GM18951 (cell line): ENCODE data around the gene DVL2.
A peak's percentile ranks its signal among the peaks of the same experiment; 100 is the strongest.

ENCODE experiments used
- POLR2A ChIP-seq: IDR thresholded peaks from 4 replicates; pipeline ENCODE4 v1.6.1; 2011; ENCODE audit warnings: mild to moderate bottlenecking; ENCODE audit not compliant: insufficient read length, insufficient read depth; ENCODE audit errors: extremely low read depth
- in situ Hi-C: fragments of 300-500 bp; cut with MboI; formaldehyde crosslinking; loops from one replicate; pipeline ENCODE4 v1.12.0; 2022; ENCODE audit warnings: low sequenced_read_pairs, mixed read lengths, inconsistent platforms; ENCODE audit not compliant: unreplicated experiment

Gene DVL2

DNA sequence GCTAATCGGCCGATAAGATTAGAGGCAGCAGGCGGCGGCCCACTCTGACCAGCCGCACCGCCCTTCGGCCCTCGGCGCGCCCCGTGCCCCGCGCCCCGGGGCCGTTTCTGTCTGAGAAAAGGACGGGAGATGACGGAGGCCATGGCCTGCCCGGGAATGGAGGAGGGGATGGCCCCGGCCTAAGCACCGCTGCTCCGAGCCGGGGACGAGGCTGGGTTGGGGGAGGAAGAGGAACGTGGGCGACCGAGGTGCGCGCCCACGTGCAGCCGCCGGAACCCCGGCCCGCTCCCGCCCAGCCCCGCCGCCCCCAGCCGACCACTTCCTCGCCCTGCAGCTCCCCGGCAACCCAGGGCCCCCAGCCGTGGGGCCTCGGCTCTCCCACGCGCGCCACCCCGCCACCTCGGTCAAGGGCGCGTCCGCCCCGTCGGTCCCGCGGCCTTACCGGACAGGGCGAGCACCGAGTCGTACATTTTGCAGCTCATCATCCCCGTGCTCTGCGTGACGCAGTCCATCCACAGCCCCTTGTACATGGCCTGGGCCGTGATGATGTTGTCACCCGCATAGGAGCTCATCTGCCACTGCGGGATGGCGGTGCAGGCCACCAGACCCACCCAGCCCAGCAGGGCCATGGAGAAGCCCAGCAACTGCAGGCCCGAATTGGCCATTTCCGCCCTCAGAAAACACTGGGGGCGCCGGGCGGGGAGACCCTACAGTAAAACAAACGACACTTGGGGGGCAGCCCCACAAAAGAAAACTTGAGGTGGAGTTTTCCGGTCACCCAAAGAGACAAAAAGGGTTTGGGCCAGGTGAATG lies 27.3 kb upstream of the DVL2 start:
- in situ Hi-C loops: no loop called here
- no peak for TF ChIP-seq POLR2A

DNA sequence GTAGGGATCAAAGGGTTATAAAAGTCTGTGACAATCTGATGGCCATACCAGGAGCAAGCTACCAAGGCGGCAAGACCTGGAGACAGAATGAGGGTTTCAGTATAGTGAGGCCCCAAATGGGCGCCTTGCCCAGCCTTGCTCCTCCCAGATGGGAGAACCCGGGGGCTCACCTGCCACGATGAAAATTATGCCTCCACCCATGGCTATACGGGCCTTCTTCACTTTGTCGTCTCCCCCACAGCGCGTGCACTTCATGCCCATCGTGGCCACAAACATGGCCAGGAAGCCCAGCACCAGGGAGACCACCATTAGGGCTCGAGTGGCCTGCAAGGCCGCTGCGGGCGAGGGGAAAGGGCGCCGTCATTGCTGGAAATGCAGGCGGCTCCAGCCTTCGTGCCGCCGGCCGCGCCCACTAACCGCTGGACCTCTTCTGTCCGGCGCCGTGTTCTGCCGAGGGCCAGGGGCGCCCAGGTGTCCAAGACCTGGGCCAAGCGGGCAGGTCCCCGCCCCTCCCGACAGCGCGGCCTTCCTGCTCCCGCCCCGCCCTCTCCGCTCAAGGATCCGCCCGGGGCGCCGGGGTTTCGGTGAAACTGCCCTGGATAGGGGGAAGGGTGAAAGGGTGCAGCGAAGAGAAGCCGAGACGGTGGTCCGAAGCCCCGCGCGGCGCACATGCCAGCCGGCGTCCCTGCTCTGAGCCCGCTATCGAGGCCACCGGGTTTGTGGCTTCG lies 26.5 kb upstream of the DVL2 start:
- in situ Hi-C loops: no loop called here
- peak; percentile 26 for TF ChIP-seq POLR2A

DNA sequence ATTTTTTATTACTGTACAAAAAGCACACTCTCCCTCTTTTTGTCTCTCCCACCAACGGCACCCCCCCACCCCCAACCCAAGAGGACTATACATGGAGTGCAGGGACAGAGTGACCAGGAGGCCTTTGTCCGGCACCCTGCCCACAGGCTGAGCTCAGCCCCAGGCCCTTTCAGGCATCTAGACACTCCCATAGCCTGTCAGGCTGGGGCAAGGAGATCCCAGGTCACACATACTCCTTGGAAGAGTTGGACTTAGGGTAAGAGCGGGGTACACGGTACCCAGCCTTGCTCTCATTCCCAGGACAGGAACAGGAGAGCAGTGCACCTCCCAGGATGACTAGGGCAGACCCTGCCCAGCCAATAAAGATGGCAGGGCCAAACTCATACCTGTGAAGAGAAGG lies 25.8 kb upstream of the DVL2 start:
- in situ Hi-C loops: no loop called here
- TF ChIP-seq POLR2A: no peak

- TF ChIP-seq POLR2A: no peak
- in situ Hi-C loops: no loop called here
These were observed 25.2 kb upstream of the DVL2 start for GRCh38 chr17:7259555-7259889.

DNA sequence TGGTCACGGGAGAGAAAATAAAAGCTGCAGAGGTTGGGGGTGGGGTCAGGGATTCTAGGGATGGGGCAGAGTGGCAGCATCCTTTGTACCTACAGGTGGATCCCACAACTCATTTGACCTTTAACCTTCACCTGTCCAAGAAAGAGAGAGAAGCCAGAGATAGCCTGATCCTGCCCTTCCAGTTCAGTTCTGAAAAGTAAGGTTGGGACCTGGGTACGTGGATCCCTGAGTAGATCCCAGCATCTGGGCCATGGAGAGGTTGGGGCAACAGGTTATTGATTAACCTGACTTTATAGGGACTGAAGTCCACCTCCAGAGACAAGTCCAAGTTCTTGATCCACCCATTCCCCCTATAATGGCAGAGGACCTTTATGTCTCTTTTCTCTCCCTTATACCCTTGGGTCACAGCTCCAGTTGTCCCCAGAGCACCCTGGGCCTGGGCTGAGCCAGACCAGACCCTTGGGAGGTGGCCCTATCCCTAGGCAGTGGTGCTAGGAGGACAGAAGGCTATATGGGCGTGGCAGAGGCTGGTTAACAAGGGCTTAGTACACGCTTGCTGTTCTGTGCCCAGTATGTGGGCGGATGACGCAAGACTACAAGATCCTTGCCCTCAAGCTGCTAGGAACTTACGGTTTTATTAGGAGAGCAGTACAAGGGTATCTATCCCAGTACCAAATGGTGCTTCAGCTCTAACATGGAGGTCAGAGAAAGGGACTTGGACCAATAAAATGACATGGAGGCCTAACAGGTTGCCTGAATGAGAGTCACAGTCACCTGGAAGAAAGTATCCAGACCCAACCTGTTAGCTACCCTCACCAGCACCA lies 24.6 kb upstream of the DVL2 start:
- no peak for TF ChIP-seq POLR2A
- in situ Hi-C loops: no loop called here

- no peak for TF ChIP-seq POLR2A
- in situ Hi-C loops: no loop called here
These were observed 22.6 kb upstream of the DVL2 start for GRCh38 chr17:7256766-7257456.

- no peak for TF ChIP-seq POLR2A
- in situ Hi-C loops: no loop called here
These were observed 20.2 kb upstream of the DVL2 start for GRCh38 chr17:7254511-7254910.

DNA sequence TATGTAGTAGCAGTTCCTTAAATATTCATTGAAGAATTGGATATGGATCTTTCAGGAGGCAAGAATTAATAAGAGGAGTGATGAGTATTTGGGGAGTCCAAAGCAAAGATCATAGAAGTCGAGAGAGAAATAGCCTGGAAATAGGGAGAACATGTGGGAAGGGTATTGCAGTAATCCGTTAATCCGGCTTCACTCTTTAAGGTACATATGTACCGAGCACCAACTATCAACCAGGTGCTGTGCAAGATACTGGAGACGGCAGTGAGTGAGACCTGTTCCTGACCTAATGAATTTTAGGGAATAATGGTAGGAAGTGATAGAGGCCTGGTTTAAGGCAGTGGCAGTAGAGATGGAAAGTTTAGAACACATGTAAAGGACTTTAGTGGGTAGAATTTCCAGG lies 18.8 kb upstream of the DVL2 start:
- in situ Hi-C loops: no loop called here
- TF ChIP-seq POLR2A: no peak

DNA sequence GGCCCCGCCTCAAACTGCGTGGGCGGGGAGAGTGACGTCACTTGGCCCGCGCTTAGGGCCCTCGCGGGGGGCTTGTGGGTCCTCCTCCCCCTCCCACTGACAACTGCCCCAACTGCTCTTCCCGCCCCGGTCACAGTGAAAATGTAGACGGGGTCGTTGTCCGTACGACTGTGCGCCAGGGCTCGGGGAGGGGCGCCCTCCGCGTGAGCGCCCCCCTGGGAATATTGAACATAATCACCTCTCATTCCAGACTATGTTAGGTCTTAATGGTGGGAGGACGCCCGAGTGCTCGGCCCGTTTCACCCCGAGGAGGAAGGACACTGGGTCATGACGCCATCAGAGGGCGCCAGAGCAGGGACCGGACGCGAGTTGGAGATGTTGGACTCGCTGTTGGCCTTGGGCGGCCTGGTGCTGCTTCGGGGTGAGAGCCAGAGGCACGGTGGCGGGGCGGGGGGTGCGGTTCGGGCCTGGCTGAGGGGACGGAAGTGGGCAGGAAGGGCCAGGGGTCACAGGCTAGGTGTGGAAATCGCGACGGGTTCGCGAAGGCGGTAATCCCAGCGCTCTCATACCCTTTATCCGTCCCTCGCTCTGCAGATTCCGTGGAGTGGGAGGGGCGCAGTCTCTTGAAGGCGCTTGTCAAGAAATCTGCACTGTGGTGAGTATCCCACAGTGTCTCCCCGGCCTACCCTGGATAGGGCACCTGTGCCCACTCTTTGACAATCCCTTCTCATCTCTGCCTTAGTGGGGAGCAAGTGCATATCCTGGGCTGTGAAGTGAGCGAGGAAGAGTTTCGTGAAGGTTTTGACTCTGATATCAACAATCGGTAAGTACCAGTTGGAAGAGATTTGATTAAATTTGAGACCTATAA lies 18.1 kb upstream of the DVL2 start, which contains the start of gene ELP5:
ELP5 (plus strand) TSS at position 40 of the 868 bp plus-strand sequence; CDS start at position 376, 336 bp downstream.
- TF ChIP-seq POLR2A: peak; percentile 88
- in situ Hi-C loops: no loop called here

- in situ Hi-C loops: no loop called here
- TF ChIP-seq POLR2A: peak; percentile 67
These were observed 17.4 kb upstream of the DVL2 start, which contains the start of gene CTDNEP1 for GRCh38 chr17:7251661-7252175. Gene CTDNEP1, minus strand, starts transcription at chr17:7251734. Its CDS starts 438 bp downstream, at chr17:7251296.

GRCh38 chr17:7250695-7251627 lies 16.6 kb upstream of the DVL2 start:
- in situ Hi-C loops: no loop called here
- TF ChIP-seq POLR2A: no peak
